ENCODE results near the gene PIEZO1.
"Not testable (repeated sequence)": the region's sequence is repeated elsewhere in the genome, so short reads cannot be mapped to it uniquely, and the experiment has no call there.

DNA sequence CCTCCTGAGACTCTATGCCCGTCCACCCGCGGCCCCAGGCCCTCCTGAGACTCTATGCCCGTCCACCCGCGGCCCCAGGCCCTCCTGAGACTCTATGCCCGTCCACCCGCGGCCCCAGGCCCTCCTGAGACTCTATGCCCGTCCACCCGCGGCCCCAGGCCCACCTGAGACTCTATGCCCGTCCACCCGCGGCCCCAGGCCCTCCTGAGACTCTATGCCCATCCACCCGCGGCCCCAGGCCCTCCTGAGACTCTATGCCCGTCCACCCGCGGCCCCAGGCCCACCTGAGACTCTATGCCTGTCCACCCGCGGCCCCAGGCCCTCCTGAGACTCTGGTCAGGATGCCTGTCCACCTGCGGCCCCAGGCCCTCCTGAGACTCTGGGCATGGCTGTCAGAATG lies 13.2 kb downstream of the PIEZO1 start:
- TF ChIP-seq EZH2phosphoT487 (IDR thresholded peaks at IDR 0.05; ENCODE audit: borderline replicate concordance, low read length), result not testable (repeated sequence)
- TF ChIP-seq, protein P1, sequence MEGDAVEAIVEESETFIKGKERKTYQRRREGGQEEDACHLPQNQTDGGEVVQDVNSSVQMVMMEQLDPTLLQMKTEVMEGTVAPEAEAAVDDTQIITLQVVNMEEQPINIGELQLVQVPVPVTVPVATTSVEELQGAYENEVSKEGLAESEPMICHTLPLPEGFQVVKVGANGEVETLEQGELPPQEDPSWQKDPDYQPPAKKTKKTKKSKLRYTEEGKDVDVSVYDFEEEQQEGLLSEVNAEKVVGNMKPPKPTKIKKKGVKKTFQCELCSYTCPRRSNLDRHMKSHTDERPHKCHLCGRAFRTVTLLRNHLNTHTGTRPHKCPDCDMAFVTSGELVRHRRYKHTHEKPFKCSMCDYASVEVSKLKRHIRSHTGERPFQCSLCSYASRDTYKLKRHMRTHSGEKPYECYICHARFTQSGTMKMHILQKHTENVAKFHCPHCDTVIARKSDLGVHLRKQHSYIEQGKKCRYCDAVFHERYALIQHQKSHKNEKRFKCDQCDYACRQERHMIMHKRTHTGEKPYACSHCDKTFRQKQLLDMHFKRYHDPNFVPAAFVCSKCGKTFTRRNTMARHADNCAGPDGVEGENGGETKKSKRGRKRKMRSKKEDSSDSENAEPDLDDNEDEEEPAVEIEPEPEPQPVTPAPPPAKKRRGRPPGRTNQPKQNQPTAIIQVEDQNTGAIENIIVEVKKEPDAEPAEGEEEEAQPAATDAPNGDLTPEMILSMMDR (IDR thresholded peaks at IDR 0.05; ENCODE audit: low read depth, low read length, poor library complexity, severe bottlenecking), result not testable (repeated sequence)

Data from DOHH2 (cell line).